ENCODE results near the gene PRAME.
"Not testable (repeated sequence)": the region's sequence is repeated elsewhere in the genome, so short reads cannot be mapped to it uniquely, and the experiment has no call there.

The PRAME gene

DNA sequence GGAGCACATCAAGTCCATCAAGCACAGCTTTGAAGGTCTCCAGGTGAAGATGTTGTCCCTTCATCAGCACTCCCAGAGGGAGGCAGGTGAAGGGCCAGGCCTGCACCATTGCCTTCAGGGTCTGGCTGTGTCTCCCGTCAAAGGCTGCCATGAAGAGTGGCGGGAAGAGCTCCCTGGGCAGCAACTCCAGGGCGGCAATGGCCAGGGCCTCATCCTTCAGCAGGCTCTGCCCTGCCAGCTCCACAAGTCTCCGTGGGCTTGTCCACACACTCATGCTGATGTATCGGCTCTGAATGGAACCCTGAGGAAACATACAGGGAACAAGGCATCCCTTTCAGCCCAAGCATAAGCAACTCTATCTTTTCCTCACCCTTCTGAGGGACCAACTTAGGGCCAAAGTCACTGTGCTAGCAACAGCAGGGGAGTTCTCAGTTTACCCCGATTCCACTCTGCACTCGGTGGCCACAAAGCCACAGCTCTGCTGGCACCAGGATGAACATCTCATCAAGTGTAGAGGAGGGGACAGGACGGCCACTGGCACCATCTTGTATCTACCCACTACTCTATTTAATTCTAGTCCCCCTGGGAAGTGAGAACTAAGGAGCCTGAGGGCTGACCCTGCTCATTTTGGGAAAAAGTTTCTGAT lies 8.2 kb downstream of the PRAME start:
- no peak for FAIRE-seq

DNA sequence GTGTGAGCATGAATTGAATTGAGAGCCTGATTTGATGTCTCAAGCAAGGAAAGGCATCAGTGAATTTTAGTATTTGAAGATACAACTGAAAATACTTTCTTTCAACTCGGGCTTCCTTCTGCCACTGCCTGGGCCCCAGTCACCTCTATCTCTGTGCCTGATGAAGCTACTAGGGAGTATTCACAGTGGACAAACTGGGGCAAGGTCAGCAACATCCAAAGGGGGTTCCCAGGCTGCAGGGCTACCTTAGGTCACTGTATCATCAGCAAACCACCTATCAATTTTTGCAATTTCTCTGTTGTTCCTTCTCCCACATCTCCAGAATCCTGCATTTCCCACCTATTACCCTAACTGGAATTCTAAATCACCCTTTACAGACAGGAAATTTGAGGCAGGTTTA lies 10.2 kb downstream of the PRAME start:
- FAIRE-seq = no peak

DNA sequence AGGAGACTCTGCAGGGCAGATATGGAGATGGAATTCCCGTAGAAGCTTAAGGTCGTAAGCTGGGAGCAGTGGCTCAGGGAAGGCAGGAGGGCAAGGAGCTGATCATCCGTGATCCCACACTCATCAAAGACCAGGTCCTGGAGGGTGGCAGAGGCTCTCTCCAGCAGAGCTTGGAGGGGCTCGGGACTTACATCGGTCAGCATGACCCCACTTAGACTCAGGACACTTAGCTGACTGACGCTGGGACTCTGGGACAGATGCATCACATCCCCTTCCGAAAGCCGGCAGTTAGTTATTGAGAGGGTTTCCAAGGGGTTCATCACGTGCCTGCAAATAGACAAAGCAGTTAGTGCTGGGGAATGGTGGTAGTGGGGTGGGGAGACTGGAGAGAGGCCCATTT lies 10.7 kb downstream of the PRAME start:
- FAIRE-seq = no peak

DNA sequence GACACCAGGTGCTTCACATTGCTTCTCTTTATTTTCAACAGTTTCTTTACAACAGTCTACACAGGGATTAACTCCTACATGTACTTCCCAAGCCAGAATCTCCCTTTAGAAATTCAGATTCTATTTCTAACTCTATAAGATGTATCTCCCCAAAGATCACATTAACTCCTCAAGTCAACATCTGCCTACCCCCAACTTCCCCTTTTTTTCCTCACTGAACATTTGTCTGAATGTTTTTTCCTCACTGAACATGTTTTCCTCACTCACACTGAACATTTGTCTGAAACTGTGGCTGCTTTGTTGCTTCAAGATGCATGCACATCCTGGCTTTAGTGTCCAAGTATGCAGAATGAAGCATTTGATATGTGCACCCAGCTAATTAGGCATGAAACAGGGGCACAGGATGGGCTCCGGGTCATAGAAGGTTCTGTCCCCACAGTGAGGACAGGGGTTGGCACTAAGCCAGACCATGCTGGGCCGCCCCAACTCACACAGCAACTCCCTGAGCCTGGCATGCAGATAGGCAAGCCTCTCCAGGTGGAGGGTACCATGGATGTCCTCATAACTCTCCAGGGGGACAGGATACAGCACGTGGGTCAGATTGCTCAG lies 11.3 kb downstream of the PRAME start:
- FAIRE-seq = no peak

DNA sequence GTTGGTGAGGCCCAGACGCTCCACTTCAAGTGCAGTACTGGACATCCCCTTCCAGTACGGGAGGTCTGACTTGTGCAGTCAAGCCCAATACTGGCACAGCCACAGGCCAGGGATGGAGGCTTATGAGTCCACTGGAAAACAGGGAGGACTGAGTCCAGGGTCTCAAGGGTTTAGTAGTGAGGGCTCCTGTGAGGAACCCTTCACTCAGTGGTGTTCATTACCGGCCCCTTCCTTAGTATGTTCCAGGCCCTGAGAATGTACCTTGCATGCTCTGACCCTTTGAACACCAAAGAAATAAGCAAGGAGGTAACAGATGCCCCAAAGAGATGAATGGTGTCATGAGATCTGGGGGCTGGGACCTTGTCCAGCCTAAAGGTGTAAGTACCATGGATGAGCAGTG lies 11.8 kb downstream of the PRAME start:
- no peak for FAIRE-seq

DNA sequence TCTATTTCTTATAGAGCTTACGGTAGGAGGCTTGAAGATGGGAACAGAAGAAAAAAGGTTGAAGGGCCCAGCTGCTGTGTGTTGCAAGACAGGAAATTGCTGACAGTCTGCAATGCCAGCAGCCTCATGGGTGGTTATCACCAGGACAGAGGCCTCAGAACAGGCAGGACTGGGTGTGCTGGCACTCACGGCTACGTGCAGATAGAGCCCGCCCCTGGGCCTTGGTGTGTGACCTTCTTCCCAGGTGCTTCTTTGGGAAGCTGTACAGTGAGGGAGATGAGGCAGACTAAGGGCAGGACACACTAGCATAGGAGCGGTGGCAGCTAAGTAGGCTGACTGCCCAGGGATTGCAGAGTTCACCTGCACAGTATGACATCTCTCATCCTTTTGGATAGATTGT lies 12.6 kb downstream of the PRAME start:
- no peak for FAIRE-seq

DNA sequence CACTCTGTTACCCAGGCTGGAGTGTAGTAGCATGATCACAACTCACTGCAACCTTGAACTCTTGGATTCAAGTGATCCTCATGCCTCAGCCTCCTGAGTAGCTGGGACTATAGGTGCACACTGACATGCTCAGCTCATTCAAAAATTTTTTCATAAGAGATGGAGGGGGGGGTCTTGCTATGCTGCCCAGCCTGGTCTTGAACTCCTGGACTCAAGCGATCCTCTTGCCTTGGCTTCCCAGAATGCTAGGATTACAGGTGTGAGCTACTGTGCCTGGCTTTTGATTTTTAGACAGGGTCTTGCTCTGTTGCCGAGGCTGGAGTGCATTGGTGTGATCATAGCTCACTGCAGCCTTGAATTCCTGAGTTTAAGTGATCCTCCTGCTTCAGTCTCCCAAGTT lies 14.0 kb downstream of the PRAME start:
- no peak for FAIRE-seq

DNA sequence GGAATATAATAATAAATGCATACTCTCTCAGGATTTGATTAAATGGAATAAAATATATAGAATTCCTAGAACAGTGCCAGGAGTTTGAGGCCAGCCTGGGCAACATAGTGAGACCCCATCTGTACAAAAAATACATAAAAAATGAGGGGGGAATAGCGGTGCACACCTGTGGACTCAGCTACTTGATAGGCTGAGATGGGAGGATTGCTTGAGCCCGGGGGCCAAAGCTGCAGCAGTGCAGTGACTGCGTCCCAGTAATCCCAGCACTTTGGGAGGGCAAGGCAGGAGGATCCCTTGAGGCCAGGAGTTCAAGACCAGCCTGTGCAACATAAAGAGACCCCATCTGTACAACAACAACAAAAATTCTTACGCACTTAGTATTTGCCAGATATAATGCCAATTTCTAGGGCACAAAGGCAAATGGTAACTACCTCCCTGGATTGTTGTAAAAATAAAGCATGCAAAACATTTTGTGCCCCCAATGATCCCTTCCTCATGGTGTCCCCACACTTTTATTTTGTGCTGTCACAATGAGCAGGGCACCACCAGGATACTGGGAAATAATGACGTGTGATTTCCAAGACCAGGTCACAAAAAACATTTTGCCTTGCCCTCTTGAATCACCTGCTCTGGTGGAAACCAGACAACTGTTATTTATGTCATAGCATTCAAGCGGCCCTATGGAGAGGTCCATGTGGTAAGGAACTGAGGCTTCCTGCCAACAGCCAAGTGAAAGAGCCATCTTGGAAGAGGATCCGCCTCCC lies 20.7 kb downstream of the PRAME start:
- no peak for FAIRE-seq

DNA sequence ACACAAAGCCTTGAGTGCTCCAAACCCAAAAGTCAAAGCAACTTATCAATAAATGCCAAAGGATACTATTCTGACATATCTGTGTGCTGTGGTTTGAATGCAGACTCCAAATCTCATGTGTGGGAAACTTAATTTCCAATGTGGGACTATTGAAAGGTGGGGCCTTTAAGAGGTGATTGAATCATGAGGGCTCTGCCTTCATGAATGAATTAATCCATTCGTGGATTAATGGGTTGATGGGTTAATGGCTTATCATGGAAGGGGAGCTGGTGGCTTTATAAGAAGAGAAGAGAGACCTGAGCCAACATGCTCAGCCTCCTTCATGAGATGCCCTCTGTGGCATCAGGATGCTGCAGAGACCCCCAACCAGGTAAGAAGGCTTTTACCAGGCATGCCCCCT lies 22.1 kb downstream of the PRAME start:
- no peak for FAIRE-seq

DNA sequence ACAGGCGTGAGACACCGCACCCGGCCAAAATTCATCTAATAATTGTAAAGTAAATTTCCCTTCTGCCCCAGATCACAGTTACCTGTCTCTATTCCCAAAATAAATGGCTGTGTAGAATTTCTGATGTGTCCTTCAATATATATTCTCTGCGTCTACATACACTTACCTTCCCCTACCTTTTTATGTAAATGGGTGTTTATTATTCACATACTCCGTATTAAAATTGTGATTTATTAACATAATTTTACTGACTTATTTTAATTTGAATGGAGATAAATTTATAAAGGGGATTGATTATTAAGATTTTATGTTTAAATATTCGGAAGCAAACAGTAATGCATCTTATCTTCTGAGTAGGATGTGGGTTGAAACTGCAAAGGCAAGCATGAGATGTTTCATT lies 22.6 kb downstream of the PRAME start:
- FAIRE-seq = no peak

DNA sequence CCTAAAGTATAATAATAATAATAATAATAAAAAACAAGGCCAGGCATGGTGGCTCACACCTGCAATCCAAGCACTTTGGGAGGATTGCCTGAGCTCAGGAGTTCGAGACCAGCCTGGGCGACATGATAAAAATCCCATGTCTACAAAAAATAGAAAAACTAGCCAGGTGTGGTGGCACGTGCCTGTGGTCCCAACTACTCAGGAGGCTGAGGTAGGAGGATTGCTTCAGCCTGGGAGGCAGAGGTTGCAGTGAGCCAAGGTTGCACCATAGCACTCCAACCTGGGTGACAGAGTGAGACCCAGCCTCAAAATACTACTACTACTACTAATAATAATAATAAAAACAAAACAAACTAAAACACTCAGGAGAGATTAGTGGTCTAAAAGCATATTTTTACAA lies 23.4 kb downstream of the PRAME start:
- no peak for FAIRE-seq

DNA sequence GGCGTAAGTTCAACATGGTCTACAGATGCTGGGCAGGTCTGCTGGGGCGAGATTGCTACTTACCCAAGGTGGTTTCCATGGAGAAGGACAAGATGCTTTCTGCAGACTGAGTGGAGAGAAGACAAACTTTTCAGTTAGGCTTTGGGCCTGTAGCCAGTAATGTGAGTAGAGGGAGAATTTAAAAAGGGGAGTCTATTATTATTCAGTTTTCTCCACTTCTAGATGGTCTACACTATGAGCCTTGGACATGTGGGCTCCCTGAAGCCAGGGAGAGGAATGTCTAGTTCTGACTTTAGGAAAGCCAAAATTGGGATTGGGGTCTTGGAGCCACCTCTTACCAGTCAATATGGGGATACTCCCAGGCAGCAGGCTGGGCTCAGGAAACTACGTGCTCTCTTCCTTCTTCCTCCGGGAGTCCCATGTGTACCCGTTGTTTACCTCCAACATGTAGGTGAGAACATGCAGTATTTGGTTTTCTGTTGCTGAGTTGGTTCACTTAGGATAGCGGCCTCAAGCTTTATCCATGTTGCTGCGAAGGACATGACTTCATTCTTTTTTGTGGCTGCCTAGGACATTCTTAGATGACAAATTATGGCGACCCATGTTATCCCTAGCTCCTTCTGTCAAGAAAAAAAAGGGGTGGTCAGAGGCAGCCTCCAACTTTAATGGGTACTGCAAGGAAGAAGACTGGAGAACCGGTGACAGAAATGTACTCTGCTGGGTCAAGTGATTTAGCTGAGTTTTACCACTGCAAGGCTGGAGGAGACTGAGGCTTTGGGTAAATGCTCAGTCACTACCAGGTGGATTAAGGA lies 24.3 kb downstream of the PRAME start:
- no peak for FAIRE-seq

DNA sequence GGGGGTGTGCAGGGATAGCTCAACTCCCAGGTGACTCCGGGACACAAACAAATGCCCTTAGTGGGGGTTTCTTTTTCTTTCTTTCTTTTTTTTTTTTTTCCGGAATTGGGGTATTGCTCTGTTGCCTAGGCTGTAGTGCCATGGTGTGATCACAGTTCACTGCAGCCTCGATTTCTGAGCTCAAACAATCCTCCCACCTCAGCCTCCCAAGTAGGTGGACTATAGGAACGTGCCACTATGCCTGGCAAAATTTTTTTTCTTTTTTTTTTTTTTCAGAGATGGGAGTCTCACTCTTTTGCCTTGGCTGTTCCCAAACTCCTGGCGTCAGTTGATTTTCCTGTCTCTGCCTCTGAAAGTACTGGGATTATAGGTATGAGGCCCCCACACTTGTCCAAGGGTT lies 25.2 kb downstream of the PRAME start:
- FAIRE-seq = no peak

DNA sequence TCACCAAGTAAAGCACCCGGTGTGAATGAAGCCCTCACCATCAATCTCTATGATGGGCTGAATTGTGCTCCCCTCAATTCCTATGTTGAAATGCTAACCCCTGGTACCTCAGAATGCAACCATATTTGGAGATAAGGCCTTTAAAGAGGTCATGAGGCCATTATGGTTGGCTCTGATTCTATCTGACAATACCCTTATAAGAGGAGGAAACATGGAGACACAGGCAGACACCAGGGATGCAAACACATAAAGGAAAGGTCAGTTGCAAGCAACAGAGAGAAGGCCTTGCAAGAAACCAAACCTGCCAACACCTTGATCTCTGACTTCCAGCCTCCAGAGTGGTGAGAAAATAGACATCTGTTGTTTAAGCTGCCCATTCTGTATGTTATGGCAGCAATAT lies 25.6 kb downstream of the PRAME start:
- FAIRE-seq = no peak

DNA sequence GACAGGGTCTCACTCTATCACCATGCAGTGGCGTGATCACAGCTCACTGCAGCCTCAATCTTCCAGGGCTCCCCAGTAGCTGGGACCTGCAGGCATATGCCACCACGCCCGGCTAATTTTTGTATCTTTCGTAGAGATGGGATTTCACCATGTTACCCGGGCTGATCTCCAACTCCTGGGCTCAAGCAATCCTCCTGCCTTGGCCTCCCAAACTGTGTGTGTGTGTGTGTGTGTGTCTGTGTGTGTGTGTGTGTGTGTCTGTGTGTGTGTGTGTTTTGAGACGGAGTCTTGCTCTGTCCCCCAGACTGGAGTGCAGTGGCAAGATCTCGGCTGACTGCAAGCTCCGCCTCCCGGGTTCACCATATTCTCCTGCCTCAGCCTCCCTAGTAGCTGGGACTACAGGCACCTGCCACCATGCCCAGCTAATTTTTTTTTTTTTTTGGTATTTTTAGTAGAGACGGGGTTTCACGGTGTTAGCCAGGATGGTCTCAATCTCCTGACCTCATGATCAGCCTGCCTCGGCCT lies 26.5 kb downstream of the PRAME start:
- FAIRE-seq = not testable (repeated sequence)

DNA sequence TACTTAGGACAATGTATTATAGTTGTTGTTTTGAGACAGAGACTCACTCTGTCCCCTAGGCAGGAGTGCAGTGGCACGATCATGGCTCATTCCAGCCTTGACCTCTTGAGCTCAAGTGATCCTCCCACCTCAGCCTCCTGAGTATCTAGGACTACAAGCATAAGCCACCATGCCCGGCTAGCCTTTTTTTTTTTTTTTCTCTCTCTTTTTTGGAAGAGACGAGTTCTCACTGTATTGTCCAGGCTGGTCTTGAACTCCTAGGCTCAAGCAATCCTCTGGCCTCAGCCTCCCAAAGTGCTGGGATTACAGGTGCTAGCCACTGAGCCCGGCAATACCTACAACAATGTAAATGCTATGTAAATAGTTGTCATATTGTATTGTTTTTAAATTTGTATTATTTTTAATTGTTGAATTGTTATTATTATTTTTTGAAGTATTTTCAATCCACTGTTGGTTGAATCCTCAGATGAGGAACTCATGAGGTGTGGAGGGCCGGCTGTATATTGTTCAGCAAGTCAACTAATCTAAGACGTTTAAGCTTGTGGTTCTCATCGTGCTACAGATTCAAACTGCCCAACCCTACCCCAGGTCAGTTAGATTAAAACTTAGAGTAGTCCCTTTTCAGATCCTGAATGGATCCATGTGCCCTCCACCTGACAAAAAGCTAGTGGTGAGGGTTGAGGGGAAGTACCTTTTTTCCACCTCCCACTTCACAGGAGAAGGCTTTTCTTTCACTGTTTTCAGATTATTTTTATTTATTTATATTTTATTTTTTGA lies 27.1 kb downstream of the PRAME start:
- no peak for FAIRE-seq

DNA sequence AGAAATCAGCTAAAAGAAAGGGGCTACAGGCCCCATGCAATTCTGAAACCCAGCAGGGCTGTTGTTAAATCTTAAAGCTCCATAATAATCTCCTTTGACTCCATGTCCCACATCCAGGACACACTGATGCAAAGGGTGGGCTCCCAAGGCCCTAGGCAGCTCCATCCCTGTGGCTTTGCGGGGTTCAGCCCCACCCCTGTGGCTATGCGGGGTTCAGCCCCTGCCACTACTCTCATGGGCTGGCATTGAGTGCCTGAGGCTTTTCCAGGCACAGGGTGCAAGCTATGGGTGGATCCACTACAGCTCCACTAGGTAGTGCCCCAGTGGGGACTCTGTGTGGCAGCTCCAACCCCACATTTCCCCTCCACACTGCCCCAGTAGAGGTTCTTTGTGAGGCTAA lies 30.3 kb downstream of the PRAME start:
- FAIRE-seq = no peak

DNA sequence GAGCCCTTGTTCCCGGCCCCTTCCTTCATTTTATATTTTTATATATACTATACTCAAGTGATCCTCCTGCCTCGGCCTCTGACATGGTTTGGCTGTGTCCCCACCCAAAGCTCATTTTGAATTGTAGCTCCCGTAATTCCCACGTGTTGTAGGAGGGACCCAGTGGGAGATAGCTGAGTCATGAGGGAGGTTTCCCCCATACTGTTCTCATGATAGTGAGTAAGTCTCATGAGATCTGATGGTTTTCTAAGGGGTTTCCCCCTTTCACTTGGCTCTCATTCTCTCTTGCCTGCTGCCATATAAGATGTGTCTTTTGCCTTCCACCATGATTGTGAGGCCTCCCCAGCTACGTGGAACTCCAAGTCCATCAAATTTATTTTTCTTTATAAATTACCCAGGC lies 31.8 kb downstream of the PRAME start:
- FAIRE-seq = no peak

DNA sequence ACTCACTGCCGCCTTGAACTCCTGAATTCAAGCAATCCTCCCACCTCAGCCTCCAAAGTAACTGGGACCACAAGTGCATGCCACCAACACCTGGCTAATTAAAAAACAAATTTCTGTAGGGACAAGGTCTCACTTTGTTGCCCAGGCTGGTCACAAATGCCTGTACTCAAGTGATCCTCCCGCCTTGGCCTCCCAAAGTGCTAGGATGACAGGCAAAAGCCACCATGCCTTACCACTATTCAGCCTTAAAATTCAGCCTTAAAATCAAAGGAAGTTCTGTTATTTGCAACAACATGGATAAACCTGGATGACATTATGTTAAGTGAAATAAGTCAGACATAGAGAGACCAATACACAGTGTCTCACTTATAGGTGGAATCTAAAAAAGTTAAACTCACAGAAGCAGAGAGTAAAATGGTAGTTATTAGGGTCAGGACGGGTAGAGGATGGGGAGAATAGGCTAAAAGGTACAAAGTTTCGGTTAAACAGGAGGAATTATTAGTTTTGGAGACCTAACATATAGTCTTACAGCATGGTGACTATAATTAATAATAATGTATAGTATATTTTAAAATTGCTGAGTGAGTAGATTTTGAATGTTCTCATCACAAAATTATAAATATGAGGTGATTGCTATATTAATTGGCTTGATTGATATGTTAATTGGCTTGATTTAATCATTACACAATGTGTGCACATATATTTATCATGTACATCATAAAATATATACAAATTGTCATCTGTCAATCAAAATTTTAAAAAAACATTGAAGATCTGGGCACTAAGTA lies 32.7 kb downstream of the PRAME start:
- FAIRE-seq = no peak

DNA sequence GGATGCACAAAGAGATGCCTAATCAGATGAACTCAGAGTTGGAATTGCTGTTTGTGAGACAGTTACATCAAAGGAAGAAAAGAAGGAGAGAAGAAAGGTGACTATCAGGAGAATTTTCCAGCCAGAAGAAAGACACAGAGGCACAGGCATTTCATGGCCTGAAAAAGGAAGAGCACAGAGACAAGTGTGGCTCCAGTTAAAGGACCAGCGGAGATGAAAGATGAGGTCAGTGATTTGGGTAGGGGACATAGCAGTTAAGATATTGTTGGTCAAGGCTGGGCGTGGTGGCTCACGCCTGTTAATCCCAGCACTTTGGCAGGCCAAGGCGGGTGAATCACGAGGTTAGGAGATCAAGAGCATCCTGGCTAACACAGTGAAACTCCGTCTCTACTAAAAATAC lies 35.6 kb downstream of the PRAME start:
- no peak for FAIRE-seq

DNA sequence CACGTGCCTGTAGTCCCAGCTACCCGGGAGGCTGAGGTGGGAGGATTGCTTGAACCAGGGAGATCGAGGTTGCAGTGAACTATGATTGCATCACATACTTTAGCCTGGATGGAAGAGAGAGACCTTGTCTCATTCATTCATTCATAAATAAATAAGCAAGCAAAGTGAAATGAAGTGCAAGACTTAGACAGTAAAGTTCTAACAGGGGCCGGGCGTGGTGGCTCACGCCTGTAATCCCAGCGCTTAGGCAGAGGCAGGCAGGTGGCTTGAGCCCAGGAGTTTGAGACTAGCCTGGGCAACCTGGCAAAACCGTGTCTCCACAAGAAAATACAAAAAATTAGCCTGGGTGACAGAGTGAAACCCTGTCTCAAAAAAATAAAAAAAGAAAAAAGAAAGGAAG lies 37.4 kb downstream of the PRAME start:
- FAIRE-seq = no peak
